ENCODE results near the gene LDLRAD4.
A peak's percentile ranks its signal among the peaks of the same experiment; 100 is the strongest.

Gene LDLRAD4

DNA sequence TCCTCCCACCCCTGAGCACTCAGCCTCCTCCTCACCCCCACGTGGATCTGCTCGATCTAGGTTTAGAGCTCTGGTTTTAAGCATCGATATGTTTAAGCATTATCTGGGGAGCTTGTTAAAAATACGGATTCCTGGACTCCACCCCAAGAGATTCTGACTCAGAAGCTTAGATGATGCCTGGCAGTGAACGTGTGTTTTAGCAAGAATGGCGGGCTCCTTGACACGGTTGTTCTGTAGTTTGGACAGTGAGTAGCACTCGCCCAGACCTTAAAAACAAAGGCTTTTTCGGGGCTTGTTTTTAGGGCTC, 47.3 kb downstream of the LDLRAD4 start:
- H3K36me3 ChIP-seq (ENCODE audit: control insufficient read depth in 4 of 4, insufficient read depth in 4 of 4, low read length in 3 of 4) = no peaks in the 10 kb centered on the region
- ChIA-PET POLR2A (no interaction called here), CTCF (interaction anchor here (0.5 to 1.2 kb wide), 2 partner anchors 9 to 263 kb away, joined by 3 to 4 read pairs; no protein-coding TSS in a partner anchor)
- H3K27me3 ChIP-seq (replicated peaks in 2 of 5; ENCODE audit: control insufficient read depth in 4 of 5, insufficient read depth in 5 of 5, low read length in 4 of 5) = no peaks in the 10 kb centered on the region
- no peaks in the 10 kb centered on the region for H3K9me3 ChIP-seq (ENCODE audit: control extremely low read depth in 1 of 5, control insufficient read depth in 4 of 5, insufficient read depth in 2 of 5, low read depth in 1 of 5, low read length in 4 of 5)
- 99% methylated on average over 7 of the region's 9 CpGs for WGBS (ENCODE audit: insufficient coverage)
- DNase-seq = no peak
- H3K4me3 ChIP-seq (ENCODE audit: control insufficient read depth in 1 of 7, extremely low read depth in 1 of 7, insufficient read depth in 4 of 7, low read depth in 2 of 7, low read length in 6 of 7) = no peak overlapping the region
- peaks cover 15 to 40% (median 27%) of the 10 kb centered on the region in 4 experiments for H3K4me1 ChIP-seq (ENCODE audit: control extremely low read depth in 1 of 4, control insufficient read depth in 4 of 4, insufficient read depth in 4 of 4, low read length in 3 of 4)
- no peak overlapping the region for H3K27ac ChIP-seq (ENCODE audit: insufficient read depth in 1 of 2, low read depth in 1 of 2, low read length in 2 of 2, poor library complexity in 1 of 2, severe bottlenecking in 2 of 2)

DNA sequence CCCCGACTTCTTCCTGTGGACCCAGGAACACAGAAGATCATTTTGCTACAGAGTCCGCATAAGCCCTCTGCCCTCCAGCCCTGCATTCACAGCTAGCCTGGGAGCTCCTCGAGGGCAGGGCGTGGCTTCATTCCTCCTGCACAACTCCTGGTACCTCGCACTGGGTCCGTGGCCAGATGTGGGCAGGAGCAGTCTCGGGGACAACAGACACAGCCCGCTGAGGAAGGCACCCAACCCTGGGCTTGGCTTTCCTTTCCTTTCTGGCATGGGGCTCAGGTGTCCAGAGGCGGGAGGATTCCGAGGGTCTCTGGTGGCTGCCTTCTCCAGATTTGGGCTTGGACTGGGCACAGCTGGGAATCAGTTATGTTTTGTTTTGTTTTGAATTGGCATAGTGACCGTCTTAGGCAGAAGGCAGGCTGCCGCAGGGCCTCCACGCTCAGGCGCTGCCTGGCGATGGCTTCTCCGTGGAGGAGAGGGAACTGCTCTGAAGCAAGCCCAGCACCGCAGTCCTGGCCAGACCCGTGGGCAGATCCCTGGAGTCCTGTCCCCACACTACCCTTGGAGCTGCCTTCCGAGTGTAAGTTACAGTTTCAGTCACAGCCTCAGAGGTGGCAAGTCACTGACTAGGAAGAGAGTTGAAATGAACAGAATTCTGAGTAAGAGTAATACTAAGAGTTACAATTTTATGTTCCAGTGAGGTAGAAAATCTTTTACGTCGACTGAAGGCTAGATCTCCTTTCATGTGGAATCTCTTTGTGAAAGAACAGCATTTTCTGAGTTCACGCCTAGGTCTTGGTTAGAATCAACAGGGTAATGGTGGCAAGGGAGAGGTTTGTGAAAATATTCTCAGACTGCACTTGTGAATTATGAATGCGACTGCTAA, 47.9 kb downstream of the LDLRAD4 start:
- POLR2A ChIA-PET = no interaction called here
- Histone ChIP-seq H3K27ac (ENCODE audit: insufficient read depth in 1 of 2, low read depth in 1 of 2, low read length in 2 of 2, poor library complexity in 1 of 2, severe bottlenecking in 2 of 2) (no peak overlapping the region), H3K36me3 (ENCODE audit: control insufficient read depth in 4 of 4, insufficient read depth in 4 of 4, low read length in 3 of 4) (no peaks in the 10 kb centered on the region), H3K9me3 (ENCODE audit: control extremely low read depth in 1 of 5, control insufficient read depth in 4 of 5, insufficient read depth in 2 of 5, low read depth in 1 of 5, low read length in 4 of 5) (no peaks in the 10 kb centered on the region), H3K27me3 (replicated peaks in 2 of 5; ENCODE audit: control insufficient read depth in 4 of 5, insufficient read depth in 5 of 5, low read length in 4 of 5) (no peaks in the 10 kb centered on the region), H3K4me3 (ENCODE audit: control insufficient read depth in 1 of 7, extremely low read depth in 1 of 7, insufficient read depth in 4 of 7, low read depth in 2 of 7, low read length in 6 of 7) (no peak overlapping the region), H3K4me1 (ENCODE audit: control extremely low read depth in 1 of 4, control insufficient read depth in 4 of 4, insufficient read depth in 4 of 4, low read length in 3 of 4) (peaks cover 12 to 34% (median 21%) of the 10 kb centered on the region in 4 experiments)
- WGBS (ENCODE audit: insufficient coverage) = over 99% methylated on average over 20 of the region's 23 CpGs
- CTCF ChIA-PET = interaction anchor here (1.2 kb wide), 1 partner anchor 263 kb away, joined by 3 read pairs; no protein-coding TSS in a partner anchor
- no peak for DNase-seq

DNA sequence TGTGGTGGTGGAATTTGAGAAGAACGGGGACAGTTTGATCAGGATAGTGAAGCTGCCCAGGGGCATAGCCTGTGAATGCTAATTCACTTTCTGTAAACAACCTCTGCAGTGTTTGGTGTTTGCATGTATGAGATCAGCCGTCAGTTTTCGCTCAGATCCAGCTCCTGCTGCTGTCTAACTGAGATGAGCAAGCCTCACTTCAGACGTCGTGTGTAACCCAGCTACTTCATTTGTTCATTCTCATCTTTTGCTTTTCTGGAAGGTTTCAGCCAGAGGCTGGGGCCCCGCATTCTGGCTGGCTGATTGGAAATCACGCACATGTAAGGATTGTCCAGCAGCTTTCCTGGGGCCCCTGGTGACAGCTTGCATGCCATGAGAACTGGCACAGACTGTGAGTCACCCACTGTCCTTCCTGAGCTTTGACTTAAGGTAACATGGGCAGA, 48.9 kb downstream of the LDLRAD4 start:
- Histone ChIP-seq H3K27me3 (replicated peaks in 2 of 5; ENCODE audit: control insufficient read depth in 4 of 5, insufficient read depth in 5 of 5, low read length in 4 of 5) (no peaks in the 10 kb centered on the region), H3K4me1 (ENCODE audit: control extremely low read depth in 1 of 4, control insufficient read depth in 4 of 4, insufficient read depth in 4 of 4, low read length in 3 of 4) (peaks cover 11 to 26% (median 14%) of the 10 kb centered on the region in 4 experiments), H3K27ac (ENCODE audit: insufficient read depth in 1 of 2, low read depth in 1 of 2, low read length in 2 of 2, poor library complexity in 1 of 2, severe bottlenecking in 2 of 2) (no peak overlapping the region), H3K4me3 (ENCODE audit: control insufficient read depth in 1 of 7, extremely low read depth in 1 of 7, insufficient read depth in 4 of 7, low read depth in 2 of 7, low read length in 6 of 7) (no peak overlapping the region), H3K36me3 (ENCODE audit: control insufficient read depth in 4 of 4, insufficient read depth in 4 of 4, low read length in 3 of 4) (no peaks in the 10 kb centered on the region), H3K9me3 (ENCODE audit: control extremely low read depth in 1 of 5, control insufficient read depth in 4 of 5, insufficient read depth in 2 of 5, low read depth in 1 of 5, low read length in 4 of 5) (no peaks in the 10 kb centered on the region)
- POLR2A ChIA-PET = no interaction called here
- CTCF ChIA-PET = no interaction called here
- no peak for DNase-seq
- 99% methylated on average over 7 of the region's 7 CpGs for WGBS (ENCODE audit: insufficient coverage)

DNA sequence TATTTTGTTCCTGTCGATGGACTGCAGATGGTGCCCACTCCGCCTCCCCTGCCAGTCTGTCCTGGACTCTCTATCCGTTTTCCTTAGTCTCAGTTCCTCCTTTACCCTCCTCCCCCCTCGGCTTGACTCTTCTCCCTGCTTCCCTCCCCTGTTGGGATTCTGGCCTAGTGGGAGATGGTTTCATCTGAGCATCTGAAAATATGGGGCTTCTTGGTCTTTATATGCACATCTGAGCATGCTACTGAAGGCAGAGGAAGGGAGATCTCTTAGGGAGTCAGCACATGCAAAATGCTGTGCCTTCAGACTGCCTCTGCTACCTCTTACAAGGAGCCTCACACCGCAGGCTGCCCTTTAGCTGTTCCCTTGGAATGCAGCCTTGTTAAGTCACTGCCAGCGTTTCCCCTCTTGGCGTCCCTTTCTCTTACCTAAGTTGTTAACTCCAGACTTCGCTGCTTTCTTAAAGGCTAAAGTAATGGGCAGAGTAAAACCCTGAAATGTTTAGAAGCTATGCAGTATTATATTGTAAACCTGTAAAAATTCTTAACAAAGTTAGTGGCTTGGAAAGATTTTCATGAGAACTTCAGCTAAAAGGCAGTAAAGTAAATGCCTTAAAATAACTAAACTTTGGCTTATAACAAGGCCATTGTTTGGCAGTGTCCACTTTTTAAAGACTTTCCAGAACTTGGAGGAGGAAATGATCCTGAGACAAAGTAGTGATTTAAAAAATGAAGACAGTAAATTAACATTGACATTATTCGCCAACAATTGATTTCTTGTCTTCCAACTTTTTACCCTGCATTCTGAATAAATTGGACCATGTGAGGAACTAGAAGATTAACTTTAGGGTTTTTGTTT, 49.8 kb downstream of the LDLRAD4 start:
- Histone ChIP-seq H3K4me1 (ENCODE audit: control extremely low read depth in 1 of 4, control insufficient read depth in 4 of 4, insufficient read depth in 4 of 4, low read length in 3 of 4) (peaks cover 11 to 26% (median 14%) of the 10 kb centered on the region in 4 experiments), H3K27ac (ENCODE audit: insufficient read depth in 1 of 2, low read depth in 1 of 2, low read length in 2 of 2, poor library complexity in 1 of 2, severe bottlenecking in 2 of 2) (no peak overlapping the region), H3K36me3 (ENCODE audit: control insufficient read depth in 4 of 4, insufficient read depth in 4 of 4, low read length in 3 of 4) (no peaks in the 10 kb centered on the region), H3K9me3 (ENCODE audit: control extremely low read depth in 1 of 5, control insufficient read depth in 4 of 5, insufficient read depth in 2 of 5, low read depth in 1 of 5, low read length in 4 of 5) (no peaks in the 10 kb centered on the region), H3K27me3 (replicated peaks in 2 of 5; ENCODE audit: control insufficient read depth in 4 of 5, insufficient read depth in 5 of 5, low read length in 4 of 5) (no peaks in the 10 kb centered on the region), H3K4me3 (ENCODE audit: control insufficient read depth in 1 of 7, extremely low read depth in 1 of 7, insufficient read depth in 4 of 7, low read depth in 2 of 7, low read length in 6 of 7) (no peak overlapping the region)
- POLR2A ChIA-PET = no interaction called here
- WGBS (ENCODE audit: insufficient coverage) = 80% methylated on average over 4 of the region's 9 CpGs
- DNase-seq = peak in 1 of 3 donors; percentile 6
- CTCF ChIA-PET = interaction anchor here (1.6 kb wide), 1 partner anchor 10 kb away, joined by 6 read pairs; no protein-coding TSS in a partner anchor

DNA sequence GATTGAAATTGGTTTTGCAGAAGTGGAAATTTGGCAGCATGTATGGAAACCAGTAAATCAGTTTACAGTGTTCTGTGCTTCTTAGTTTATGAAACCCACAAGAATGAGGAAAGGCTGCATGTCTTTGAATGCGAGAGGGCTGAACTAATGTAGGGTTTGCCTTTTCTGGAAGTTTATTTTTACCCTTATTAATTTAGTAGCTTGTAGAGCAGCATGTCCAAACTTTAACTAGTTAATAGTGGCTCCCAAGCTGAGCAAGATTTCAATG, 50.4 kb downstream of the LDLRAD4 start:
- no CpG with 5 or more reads among the region's 1 CpG for WGBS (ENCODE audit: insufficient coverage)
- POLR2A ChIA-PET = no interaction called here

DNA sequence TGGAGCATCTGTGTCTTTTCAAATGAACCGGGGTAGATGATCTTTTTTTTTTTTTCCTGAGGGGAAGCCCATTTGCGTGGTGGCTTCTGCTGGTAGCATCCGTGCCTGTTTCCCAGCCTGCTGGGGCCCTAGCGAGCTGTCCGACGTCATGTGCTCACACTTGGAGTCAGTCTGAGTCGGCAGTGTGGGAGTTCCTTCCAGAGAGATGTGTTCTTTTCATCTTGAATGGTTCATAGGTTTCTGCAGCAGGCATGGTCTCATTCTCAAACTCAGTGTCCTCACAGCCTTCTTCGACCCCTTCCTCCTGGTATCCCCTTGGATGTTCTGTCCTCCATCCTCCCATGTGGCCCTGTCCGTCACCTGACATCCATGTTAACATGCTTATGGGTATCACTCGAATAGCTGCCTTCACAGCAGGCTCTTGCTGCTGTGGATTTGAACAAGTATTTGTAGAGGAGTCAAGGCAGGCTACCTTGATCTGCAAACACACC, 51.0 kb downstream of the LDLRAD4 start:
- H3K4me1 ChIP-seq (ENCODE audit: control extremely low read depth in 1 of 4, control insufficient read depth in 4 of 4, insufficient read depth in 4 of 4, low read length in 3 of 4) = peaks cover 11 to 30% (median 16%) of the 10 kb centered on the region in 4 experiments
- WGBS (ENCODE audit: insufficient coverage) = 44% methylated on average over 10 of the region's 10 CpGs
- POLR2A ChIA-PET = no interaction called here
- CTCF ChIA-PET = interaction anchor here (1.2 to 1.6 kb wide), 2 partner anchors 9 to 29 kb away, joined by 3 to 6 read pairs; no protein-coding TSS in a partner anchor
- H3K27ac ChIP-seq (ENCODE audit: insufficient read depth in 1 of 2, low read depth in 1 of 2, low read length in 2 of 2, poor library complexity in 1 of 2, severe bottlenecking in 2 of 2) = no peak overlapping the region
- no peak overlapping the region for H3K4me3 ChIP-seq (ENCODE audit: control insufficient read depth in 1 of 7, extremely low read depth in 1 of 7, insufficient read depth in 4 of 7, low read depth in 2 of 7, low read length in 6 of 7)
- no peaks in the 10 kb centered on the region for H3K27me3 ChIP-seq (replicated peaks in 2 of 5; ENCODE audit: control insufficient read depth in 4 of 5, insufficient read depth in 5 of 5, low read length in 4 of 5)
- peak in 2 of 3 donors; percentile 28 to 43 for DNase-seq
- no peaks in the 10 kb centered on the region for H3K9me3 ChIP-seq (ENCODE audit: control extremely low read depth in 1 of 5, control insufficient read depth in 4 of 5, insufficient read depth in 2 of 5, low read depth in 1 of 5, low read length in 4 of 5)
- no peaks in the 10 kb centered on the region for H3K36me3 ChIP-seq (ENCODE audit: control insufficient read depth in 4 of 4, insufficient read depth in 4 of 4, low read length in 3 of 4)

More for the DNA sequence above, 50.4 kb downstream of the LDLRAD4 start:
- Histone ChIP-seq H3K9me3 (ENCODE audit: control extremely low read depth in 1 of 5, control insufficient read depth in 4 of 5, insufficient read depth in 2 of 5, low read depth in 1 of 5, low read length in 4 of 5) (no peaks in the 10 kb centered on the region), H3K27me3 (replicated peaks in 2 of 5; ENCODE audit: control insufficient read depth in 4 of 5, insufficient read depth in 5 of 5, low read length in 4 of 5) (no peaks in the 10 kb centered on the region), H3K36me3 (ENCODE audit: control insufficient read depth in 4 of 4, insufficient read depth in 4 of 4, low read length in 3 of 4) (no peaks in the 10 kb centered on the region), H3K4me1 (ENCODE audit: control extremely low read depth in 1 of 4, control insufficient read depth in 4 of 4, insufficient read depth in 4 of 4, low read length in 3 of 4) (peaks cover 11 to 26% (median 14%) of the 10 kb centered on the region in 4 experiments), H3K27ac (ENCODE audit: insufficient read depth in 1 of 2, low read depth in 1 of 2, low read length in 2 of 2, poor library complexity in 1 of 2, severe bottlenecking in 2 of 2) (no peak overlapping the region), H3K4me3 (ENCODE audit: control insufficient read depth in 1 of 7, extremely low read depth in 1 of 7, insufficient read depth in 4 of 7, low read depth in 2 of 7, low read length in 6 of 7) (no peak overlapping the region)
- peak; percentile 9 to 77 (median 61) for DNase-seq
- CTCF ChIA-PET = interaction anchor here (1.6 kb wide), 1 partner anchor 9 kb away, joined by 6 read pairs; no protein-coding TSS in a partner anchor
